HuH-7 (cell line): ENCODE results near the gene IL2.

ENCODE experiments used
- DNase-seq: peaks from one replicate; pipeline ENCODE4 v3.0.0; 2011; ENCODE audit warnings: low spot score

Gene IL2

DNA sequence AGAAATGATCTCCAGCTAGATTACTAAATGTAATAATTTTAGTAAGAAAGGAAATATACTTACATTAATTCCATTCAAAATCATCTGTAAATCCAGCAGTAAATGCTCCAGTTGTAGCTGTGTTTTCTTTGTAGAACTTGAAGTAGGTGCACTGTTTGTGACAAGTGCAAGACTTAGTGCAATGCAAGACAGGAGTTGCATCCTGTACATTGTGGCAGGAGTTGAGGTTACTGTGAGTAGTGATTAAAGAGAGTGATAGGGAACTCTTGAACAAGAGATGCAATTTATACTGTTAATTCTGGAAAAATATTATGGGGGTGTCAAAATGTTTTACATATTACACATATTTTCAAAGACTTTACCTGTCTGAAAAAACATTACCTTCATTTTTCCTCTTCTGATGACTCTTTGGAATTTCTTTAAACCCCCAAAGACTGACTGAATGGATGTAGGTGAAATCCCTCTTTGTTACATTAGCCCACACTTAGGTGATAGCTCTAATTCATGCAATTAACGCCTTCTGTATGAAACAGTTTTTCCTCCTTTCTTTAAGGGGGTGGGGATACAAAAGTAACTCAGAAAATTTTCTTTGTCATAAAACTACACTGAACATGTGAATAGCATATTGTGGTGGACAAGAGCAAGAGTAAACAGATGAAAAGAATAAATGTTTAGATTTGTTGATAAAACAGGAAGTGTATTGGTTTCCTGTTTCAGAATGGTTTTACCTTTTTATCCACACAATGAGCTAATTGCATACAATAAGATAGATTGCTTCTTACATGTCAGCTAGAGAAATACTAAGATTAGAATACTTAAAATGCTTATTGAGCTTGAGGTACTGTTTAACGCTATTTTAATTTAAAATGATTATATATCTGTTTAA is at the start of gene IL2:
TSS of gene IL2 (minus strand) at position 495 of the 886 bp plus-strand sequence. CDS start at position 210, 285 bp downstream.
- no peak for DNase-seq

DNA sequence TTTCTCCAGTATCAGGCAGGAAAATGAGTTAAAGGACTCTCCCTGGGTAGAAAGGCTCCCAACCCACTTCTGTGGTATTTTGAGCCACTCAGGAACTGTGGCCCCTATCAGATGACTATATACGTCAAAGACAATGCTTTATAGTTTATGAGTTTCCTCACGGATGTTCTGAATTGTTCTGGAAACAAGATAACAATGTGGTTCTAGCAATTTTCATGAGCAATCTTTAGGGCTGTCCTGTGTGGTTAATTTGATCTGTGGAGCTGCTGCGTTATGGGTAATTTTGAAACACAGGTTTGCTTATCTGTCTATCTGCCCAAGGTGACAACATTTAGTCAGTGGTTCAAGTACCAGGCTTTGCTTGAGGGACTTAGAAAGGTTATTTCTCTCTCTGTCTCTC is 46.7 kb upstream of the IL2 start:
- DNase-seq = no peak

DNA sequence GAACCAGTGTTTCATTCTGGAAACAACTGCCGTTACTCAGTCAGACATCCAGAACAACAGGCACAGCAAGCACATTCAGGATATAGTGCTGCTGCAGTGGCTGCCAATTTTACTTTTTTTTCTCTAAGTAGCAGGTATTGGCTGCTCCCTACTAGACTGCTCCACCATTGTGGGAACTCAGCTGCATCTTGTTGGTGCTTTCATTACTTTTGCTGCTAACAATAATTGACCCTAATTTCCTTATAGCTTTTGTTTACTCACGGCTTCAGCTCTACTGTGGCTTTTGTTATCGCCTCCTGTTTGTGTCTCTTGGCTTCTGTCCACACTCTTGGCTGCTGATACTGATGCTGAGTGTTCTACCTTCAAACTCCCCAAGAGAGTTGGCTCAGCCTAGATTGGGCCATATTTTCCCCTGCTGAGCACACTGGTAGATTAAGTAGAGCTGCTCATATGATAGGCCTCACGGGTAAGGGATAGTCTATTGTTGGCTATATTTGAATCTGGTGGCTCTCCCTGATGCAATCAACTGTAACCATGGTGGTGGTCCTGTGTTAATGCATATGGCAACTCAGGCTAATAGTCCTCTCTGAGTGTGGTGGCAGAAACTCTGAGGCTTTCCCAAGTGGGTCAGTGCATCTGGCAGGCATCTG is 44.5 kb upstream of the IL2 start:
- no peak for DNase-seq

DNA sequence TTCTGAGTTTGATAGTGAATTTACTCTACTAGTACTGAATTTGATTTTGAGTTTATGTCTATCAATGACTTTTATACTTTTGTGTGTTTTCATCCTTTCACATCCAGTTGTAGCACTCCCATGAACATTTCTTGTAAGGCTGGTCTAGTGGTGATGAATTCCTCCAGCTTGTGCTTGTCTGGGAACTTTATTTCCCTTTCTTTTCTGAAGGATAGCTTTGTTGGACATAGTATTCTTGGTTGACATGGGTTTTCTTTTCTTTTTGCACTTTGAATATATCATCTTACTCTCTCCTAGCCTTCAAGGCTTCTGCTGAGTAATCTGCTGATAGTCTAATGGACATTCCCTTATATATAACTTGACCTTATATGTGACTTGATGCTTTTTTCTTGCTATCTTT is 32.5 kb upstream of the IL2 start:
- DNase-seq = no peak

DNA sequence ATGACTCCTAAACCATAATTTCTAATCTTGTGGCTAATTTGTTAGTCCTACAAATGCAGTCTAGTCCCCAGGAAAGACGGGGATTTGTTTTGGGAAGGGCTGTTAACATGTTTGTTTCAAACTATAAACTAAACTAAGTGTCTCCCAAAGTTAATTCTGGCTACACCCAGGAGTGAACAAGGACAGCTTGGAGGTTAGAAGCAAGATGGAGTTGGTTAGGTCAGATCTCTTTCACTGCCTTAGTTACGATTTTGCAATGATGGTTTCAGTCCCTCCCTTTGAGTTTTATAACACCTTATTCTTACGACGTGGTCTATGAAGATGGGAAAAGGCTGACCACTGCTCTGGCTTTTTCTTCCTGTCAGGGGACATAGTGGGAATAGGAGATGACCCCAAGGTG is 27.0 kb upstream of the IL2 start:
- DNase-seq = no peak

DNA sequence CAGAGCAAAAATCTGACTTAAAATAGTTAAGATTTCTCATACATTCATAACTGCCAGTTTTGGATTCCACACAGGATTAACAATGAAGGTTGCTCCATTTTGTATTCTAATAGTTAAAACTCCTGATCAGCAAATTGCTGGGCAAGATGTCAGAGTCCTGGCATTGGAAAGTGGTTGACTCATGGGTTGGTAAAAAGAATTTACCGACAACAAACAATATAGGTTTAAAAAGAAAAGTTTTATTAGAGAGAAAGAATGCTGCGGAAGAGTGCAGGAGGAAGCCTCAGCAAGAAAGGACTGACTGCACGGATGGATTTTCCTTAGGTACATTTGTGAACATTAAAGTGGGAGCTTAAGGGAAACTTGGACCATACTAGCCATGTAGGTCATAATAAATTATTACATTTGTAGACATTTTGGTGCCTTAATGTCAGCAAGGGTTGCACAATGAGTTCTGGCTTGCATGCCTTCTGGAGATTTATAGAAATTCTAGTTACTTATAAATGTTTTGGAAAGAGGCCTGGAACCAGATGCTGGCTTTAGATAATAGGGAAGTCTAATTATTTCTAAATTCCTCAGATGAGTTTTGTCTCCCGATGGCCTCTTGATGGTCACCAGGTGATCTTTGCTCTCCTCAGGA is 25.4 kb upstream of the IL2 start:
- DNase-seq = no peak

DNA sequence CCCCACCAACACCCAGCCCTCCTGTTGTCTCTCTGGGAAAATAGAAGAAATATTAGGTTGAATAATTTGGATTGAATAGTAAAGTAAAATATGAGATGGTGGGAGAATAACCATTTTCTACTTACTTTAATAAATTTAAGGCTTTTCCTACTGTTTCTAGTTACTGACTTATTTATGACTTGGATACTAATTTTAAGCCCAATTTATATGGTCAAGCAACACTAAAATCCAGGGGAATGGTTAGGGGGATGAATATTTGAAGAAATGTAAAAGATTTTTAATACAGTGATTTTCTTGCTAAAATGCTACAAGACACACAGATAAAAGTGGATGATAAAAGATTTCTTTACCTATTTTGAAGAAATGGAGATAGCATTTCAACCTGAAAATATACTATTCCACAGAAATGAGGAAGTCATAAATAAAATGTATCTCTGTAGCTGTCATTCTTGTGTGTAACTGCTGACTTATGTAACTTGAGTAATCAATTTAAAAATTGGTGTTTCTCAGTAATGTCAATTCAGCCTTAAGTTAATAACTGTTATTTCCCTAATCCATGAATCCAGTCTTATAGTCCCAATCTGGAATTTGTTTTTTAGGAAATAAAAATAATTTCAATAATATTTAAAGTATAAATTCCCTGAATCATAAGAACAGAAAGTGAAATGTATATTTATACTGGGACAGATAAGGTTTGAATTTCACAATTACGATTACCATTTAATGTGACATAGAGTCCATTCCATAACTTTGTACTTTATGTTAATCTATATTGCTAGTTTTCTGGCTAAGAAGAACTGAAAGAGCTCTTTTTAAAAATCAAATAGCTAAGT is 24.3 kb upstream of the IL2 start:
- DNase-seq = no peak

DNA sequence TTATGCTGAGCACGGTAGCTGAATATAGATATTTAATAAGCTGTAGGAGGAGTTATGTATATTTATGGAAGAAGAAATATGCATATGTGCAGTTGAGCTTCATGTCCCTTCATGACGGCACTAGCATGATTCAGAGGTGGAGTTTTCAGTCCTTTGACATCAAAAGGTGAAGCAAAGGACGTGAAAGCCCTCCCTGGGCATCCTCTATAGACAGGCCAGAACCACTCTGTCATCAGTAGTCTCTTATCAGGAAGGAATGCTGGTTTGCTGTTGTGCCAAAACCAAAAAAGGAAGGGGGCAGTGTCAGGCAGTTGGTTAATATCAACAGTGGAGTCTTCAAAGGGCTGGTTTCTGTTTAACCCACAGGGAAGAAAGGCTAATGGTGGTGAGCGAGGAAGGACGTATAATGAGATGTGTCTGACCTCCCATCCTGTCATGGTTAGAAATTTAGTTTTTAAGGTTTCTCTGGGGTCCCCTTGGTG is 23.5 kb upstream of the IL2 start:
- no peak for DNase-seq

DNA sequence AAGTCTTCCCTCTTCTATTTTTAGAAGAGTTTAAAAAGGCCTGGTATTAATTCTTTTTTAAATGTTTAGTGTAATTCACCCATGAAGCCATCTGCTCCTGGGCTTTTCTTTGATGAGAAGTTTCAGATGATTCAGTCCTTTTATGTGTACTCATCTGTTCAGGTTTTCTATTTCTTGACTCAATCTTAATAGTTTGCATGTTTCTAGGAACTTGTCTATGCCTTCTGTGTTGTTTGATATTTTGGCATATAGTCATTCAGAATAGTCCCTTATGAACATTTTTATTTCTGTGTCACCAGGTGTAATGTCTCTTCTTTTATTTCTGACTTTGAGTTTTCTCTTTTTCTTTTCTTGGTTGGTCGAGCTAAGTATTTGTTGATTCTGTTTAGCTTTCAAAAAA is 20.2 kb upstream of the IL2 start:
- no peak for DNase-seq

DNA sequence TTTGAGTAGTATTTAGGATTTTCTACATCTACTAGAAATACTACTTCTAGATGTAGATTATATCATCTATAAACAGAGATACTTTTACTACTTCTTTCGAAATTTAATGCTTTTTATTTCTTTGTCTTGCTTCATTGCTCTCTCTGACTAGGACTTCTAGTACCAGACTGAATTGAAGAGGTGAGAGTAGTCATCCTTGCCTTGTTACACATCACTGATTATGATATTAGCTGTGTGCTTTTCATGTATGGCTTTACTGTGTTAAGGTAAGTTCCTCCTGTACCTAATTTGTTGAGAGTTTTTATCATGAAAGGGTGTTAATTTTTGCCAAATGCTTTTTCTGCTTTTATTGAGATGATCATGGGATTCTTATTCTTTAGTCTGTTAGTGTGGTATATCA is 19.6 kb upstream of the IL2 start:
- no peak for DNase-seq

DNA sequence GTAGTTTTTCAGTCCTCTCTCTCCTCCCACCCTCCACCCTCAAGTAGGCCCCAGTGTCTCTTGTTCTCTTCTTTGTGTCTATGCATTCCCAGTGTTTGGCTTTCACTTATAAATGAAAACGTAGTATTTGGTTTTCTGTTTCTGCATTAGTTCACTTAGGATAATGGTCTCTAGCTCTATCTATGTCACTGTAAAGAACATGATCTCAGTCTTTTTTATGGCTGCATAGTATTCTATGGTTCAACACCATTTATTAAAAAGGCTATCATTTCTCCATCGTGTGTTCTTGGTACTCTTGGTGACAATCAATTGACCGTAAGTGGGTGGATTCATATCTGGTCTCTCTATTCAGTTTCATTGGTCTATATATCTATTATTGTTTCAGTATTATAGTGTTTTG is 18.7 kb upstream of the IL2 start:
- DNase-seq = no peak

DNA sequence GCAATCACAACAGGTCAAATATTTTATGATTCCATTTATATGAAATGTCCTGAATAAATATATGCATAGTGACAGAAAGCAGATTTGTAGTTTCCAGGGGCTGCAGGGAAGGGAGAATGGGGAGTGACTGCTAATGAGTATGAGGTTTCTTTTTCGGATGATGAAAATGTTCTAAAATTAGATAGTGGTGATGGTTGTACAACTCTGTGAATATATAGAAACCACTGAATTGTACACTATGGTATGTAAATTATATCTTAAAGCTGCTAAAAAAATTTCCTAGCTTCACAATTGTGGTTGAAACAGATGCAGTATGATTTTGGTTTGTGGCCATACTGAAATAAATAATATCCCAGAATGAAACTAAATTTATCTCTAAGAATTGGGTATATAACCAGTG is 12.9 kb upstream of the IL2 start:
- no peak for DNase-seq

DNA sequence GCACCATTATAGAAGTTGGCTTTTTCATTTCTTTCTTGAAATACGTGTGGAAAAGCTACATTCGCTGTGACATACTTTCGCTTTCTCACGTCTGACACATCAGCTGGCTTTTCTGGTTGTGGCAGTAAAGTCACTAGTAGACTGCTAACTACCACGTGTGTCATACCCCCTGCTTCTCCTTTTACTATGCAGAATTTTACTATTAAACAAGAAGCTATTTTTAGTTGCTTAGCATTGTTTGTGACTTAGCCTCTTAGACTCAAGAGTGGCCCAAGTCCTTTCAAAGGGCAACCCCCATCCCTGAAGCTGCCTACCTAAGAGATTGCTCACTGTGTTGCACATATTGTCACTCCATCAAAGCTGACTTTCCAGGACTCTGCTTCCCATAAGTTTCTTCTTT is 2.1 kb upstream of the IL2 start:
- no peak for DNase-seq

DNA sequence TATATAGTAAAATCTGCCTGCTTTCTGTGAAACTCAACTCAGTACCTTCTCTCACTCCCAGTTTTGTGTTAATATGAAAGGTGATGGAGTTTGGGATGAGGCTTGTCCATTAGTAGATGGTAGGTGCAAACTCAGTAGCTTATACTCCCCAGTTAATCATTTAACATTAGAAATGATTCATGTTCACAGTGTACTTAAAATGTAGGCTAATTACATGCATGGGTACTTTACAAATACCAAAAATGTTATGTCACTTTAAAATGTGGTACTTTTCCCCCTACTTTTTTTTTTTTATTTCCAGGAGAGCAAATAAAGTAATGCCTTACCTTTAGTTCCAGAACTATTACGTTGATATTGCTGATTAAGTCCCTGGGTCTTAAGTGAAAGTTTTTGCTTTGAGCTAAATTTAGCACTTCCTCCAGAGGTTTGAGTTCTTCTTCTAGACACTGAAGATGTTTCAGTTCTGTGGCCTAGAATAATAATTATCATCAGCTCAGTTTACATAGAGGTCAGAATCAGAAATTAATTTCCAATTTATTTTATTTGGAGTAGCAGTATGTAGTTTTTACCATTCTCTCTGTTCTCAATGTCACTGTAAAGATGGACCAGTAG is 3.0 kb downstream of the IL2 start:
- no peak for DNase-seq

DNA sequence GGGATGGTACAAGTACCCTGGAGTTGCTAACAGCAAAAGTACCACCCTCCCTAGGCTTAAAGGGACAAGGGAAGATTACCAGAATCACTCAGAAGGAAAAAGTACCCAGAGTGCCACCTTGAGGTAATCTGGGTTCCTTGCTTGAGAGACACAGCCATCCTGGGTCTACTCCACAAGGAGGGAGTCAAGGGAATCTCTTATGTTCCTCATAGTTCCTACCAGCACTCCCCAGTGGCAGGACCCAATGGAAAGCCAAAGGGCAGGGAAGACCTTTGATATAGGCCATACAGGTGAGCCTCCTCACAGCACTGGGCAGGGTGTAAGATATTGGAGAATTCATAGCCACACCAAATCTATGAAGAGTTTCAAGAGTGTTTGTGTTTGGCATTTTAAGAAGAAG is 5.7 kb downstream of the IL2 start:
- DNase-seq = no peak

DNA sequence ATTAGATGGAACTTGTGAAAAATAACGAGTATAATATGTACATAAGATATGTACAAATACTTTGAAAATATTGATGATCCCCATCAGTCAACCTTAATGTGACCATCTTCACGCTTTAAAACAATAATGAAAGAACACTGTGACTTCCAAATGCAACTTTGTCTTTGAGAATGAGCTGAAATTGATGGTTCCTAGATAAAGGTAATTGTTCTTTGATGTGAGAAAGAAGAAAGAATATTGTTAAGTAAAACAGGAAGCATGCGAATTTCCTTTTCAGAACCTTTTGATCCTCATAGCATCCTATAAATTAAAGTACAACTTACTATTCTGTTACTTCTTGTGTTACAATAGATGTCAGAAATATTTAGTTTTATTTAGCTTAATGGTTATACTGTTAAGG is 22.2 kb downstream of the IL2 start:
- DNase-seq = no peak

DNA sequence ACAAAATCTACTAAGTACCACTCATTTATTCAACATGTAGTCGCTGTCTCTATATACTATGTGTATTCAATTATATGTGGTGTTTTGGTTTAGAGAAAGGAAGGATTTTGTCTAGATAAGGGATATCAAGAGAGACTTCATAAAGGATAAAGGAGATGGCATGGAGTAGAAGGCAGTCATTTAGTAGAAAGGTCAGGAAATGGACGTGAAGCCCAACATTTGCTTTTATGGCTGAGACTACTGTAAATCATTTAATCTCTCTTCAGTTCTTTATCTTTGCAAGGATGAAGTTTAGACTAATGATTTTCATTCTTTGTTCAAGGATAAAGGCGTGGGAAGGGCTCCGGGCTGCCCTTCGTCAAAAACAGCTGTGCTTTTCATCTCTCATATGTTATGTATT is 25.2 kb downstream of the IL2 start:
- DNase-seq = no peak

DNA sequence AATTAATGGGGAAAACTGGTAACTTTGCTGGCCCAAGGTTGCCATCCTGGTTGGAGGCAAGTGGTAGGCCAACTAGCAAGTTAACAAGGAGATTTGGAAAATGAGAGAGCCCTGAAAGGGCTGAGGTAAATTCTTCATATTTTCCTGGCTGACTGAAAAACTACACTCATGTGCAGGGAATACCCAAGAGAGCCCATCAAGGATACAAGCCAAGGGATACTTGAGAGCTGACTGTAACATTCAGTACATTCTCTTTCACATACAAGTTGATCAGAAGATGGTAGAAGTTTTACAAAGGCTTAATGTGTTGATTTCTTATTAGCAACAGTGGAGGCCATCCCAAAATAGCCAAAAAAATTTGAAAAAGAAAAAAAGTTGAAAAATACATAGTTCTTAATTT is 33.3 kb downstream of the IL2 start:
- no peak for DNase-seq

DNA sequence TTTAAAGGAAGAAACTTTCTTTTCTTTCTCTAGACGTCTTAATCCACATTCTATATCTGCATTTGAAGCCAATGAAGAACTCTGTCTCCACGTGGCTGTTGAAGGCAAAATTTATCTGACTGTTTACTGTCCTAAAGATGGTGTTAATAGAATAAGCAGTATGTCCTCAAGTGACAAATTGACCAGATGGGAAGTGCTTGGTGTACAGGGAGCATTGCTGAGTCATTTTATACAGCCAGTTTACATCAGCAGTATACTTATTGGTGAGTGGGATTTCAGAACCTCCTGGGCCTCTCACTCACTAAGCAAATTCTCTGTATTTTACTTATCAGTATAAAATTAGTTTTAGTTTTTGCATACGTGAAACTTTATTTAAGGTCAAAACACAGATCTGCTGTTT is 44.0 kb downstream of the IL2 start:
- DNase-seq = no peak

DNA sequence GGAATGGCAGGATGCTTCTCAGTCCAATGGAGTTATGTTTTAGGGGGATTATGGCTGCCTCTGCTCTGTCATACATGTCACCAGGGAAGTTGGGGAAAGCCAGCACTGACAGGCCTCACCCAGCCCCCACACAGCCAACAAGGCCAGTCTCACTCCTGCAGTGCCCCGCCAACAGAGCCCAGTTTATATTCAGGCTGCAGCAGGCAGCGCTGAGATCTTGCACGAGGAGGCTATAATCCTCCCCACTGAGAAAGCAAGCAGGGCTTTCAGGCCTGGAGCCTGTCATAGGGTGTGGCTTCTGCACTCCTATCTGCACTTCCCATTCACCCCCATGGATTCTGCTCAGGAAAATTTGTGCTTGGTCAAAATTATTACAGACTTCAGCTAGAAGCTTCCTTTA is 52.7 kb downstream of the IL2 start:
- no peak for DNase-seq
